ENCODE data around the gene ZFAND3. TPM values are rescaled to one million over a fixed set of nuclear protein-coding genes. Genes with fewer than 3 reads are reported as not detected.

ZFAND3 gene
- total RNA-seq, 4 donors from 2014 or later = 45.0 to 55.2 (median 49.5) TPM

- DNase-seq (peak in 1 of 2 donors; percentile 9), ATAC-seq (no peak)
- H3K4me1 ChIP-seq = peaks cover 64 to 77% of the 10 kb centered on the region in 2 donors
- H3K27me3 ChIP-seq = no peaks in the 10 kb centered on the region
- H3K4me3 ChIP-seq = no peak overlapping the region
- no peaks in the 10 kb centered on the region for H3K9me3 ChIP-seq
- H3K36me3 ChIP-seq = no peaks in the 10 kb centered on the region
- no peak overlapping the region for H3K27ac ChIP-seq
- TF ChIP-seq POLR2A (IDR thresholded peaks at IDR 0.05) (no peak), CTCF (IDR thresholded peaks at IDR 0.05 in 4 of 5, conservative IDR thresholded peaks at IDR 0.05 in 1 of 5) (no peak)
- intact Hi-C loops (cut with DNase I; ENCODE audit: low total_unique reads) (no loop called here), in situ Hi-C loops (cut with MboI; ENCODE audit: low sequenced_read_pairs in 4 of 4) (no loop called here)
These were observed 120.7 kb downstream of the ZFAND3 start for GRCh38 chr6:37940074-37940847.

DNA sequence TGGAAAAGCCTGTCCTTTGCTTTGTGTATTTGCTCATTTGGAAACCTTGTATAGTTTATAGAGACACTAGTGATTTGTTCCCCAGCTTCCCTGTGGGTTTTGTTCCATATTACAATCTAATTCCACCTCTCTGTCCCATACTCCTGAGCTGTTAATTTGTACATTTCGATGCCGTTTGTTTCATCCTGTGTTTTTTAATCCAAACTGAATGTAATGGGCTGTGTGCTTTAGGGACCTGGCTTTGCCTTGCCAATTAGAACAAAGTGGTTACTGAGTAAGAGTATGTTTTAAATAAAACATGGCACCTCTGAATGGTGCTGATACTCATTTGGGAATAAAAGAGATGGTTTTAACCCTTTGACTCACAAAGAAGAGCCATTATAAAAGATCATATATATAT is 122.3 kb downstream of the ZFAND3 start:
- no peak overlapping the region for H3K4me3 ChIP-seq
- no peaks in the 10 kb centered on the region for H3K27me3 ChIP-seq
- no peak overlapping the region for H3K27ac ChIP-seq
- DNase-seq = no peak
- H3K9me3 ChIP-seq = no peaks in the 10 kb centered on the region
- no peak for ATAC-seq
- intact Hi-C loops (cut with DNase I; ENCODE audit: low total_unique reads) (no loop called here), in situ Hi-C loops (cut with MboI; ENCODE audit: low sequenced_read_pairs in 4 of 4) (no loop called here)
- peaks cover 80% of the 10 kb centered on the region in 2 donors for H3K4me1 ChIP-seq
- TF ChIP-seq POLR2A (IDR thresholded peaks at IDR 0.05) (no peak), CTCF (IDR thresholded peaks at IDR 0.05 in 4 of 5, conservative IDR thresholded peaks at IDR 0.05 in 1 of 5) (no peak)
- no peaks in the 10 kb centered on the region for H3K36me3 ChIP-seq

DNA sequence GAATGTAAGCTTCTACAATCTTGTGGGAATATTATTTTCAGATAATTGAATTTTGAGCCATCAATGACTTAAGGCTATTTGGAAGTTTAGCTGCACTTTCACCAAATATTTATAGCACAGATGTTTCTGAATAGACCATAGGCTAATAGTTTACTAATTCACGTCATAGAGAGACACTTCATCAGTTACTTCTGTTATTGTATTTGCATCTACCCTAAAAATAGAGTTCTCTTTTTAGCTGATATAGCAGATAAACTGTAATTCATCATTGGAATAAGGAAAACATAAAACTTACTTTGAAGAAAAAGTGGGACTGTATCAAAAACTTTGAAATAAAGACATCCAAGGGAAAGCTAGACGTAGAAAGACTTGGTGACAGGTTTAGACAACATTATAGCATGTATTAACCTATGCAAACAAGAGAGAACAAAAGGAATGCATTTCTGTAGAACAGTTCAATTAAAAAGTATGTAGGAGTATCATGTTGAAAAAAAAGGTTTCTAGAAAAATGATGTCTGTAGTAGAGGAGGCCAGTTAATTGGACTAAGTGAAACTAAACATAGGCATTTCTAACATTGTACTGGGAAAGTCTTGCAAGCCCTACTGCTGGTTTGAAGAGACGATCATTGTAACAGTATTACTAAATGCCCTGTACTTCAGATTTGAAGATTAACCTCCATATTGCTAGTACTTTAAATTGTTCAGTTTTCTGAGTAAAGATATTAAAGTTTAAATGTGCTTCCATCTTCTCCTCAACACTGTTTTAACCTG is 123.3 kb downstream of the ZFAND3 start:
- DNase-seq (no peak), ATAC-seq (no peak)
- in situ Hi-C loops (cut with MboI; ENCODE audit: low sequenced_read_pairs in 4 of 4) = no loop called here
- Histone ChIP-seq H3K27ac (no peak overlapping the region), H3K27me3 (no peaks in the 10 kb centered on the region), H3K4me1 (peaks cover 87 to 88% of the 10 kb centered on the region in 2 donors), H3K9me3 (no peaks in the 10 kb centered on the region), H3K36me3 (no peaks in the 10 kb centered on the region), H3K4me3 (no peak overlapping the region)
- TF ChIP-seq CTCF (IDR thresholded peaks at IDR 0.05 in 4 of 5, conservative IDR thresholded peaks at IDR 0.05 in 1 of 5) (no peak), POLR2A (IDR thresholded peaks at IDR 0.05) (no peak)
- intact Hi-C loops (cut with DNase I; ENCODE audit: low total_unique reads) = no loop called here

DNA sequence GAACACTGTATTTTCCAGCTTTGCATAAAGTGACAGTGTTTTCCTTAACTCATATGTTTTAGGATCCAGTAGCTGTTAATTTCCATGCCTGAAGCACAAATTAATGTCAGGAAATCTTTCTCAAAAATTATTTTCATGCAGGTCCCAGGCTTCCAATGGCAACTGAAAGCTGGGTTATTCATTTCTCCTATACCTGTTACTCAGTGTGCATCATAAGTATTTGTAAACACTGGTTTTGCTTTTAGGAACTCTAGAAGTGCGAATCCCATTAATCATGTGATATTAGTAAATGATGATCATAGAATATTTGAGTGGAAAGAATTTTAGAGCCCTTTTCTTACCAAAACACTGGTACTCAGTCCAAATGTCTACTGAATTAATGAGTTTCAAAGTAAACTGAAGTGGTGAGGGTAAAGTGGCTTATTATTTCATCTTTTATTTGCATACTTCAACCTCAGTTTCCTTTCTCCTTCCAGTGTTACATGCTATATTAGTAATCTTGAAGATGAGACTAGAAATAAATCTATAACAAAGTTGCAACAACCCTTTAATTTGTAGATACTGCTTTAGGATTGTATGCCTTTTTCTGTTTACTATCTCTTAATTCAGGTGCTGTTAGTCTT is 124.0 kb downstream of the ZFAND3 start:
- intact Hi-C loops (cut with DNase I; ENCODE audit: low total_unique reads) = no loop called here
- in situ Hi-C loops (cut with MboI; ENCODE audit: low sequenced_read_pairs in 4 of 4) = no loop called here
- no peak overlapping the region for H3K27ac ChIP-seq
- no peaks in the 10 kb centered on the region for H3K36me3 ChIP-seq
- ATAC-seq = no peak
- peaks cover 83 to 88% of the 10 kb centered on the region in 2 donors for H3K4me1 ChIP-seq
- no peak overlapping the region for H3K4me3 ChIP-seq
- H3K9me3 ChIP-seq = no peaks in the 10 kb centered on the region
- H3K27me3 ChIP-seq = no peaks in the 10 kb centered on the region
- no peak for DNase-seq
- TF ChIP-seq CTCF (IDR thresholded peaks at IDR 0.05 in 4 of 5, conservative IDR thresholded peaks at IDR 0.05 in 1 of 5) (no peak), POLR2A (IDR thresholded peaks at IDR 0.05) (no peak)

Data from gastrocnemius medialis (tissue), 4 donors.